CD4-positive, alpha-beta T cell (primary cell): ENCODE data around the gene LCMT1. TPM values are rescaled to one million over a fixed set of nuclear protein-coding genes. Genes with fewer than 3 reads are reported as not detected.

Experiments used
- ATAC-seq: fragments of 200-7000 bp; cut with Tn5 transposase; one replicate; pipeline ENCODE4 v1.10.0; 2022; ENCODE audit warnings: mild to moderate bottlenecking; ENCODE audit not compliant: poor library complexity
- CTCF ChIA-PET: fragments of 350-600 bp; sonication (Branson Sonifier 250); formaldehyde crosslinking; loops from one replicate; lab custom pipeline; 2021; ENCODE audit warnings: antibody characterized with exemption, inconsistent platforms; lab: Charles Lee
- POLR2A ChIA-PET: fragments of 350-600 bp; sonication (Branson Sonifier 250); formaldehyde crosslinking; loops from one replicate; lab custom pipeline; 2021; ENCODE audit warnings: antibody characterized with exemption, inconsistent platforms; lab: Charles Lee
- DNase-seq, 14 experiments: peaks; one replicate each; pipeline ENCODE4 v3.0.0-alpha.2; 2013 to 2020; ENCODE audit warnings: mixed read lengths in 2 of 14
- H3K27ac ChIP-seq, 2 donors: one replicate each; pipeline versions ENCODE4 v1.5.1 to v1.7.0; 2013; ENCODE audit warnings: low read length in 2 of 2, low read depth in 1 of 2, mild to moderate bottlenecking in 1 of 2
- H3K27me3 ChIP-seq, 2 experiments: 1 replicate in 1 of 2; 2 replicates in 1 of 2; pipeline versions ENCODE4 v1.6.1 to v1.7.0; 2013; ENCODE audit warnings: low read length in 2 of 2, control low read depth in 1 of 2, mild to moderate bottlenecking in 1 of 2, moderate library complexity in 1 of 2; ENCODE audit not compliant: insufficient read depth in 2 of 2, control insufficient read depth in 1 of 2
- H3K36me3 ChIP-seq: one replicate; pipeline ENCODE4 v1.6.1; 2013; ENCODE audit warnings: low read length, control low read depth; ENCODE audit not compliant: insufficient read depth
- H3K4me1 ChIP-seq: one replicate; pipeline ENCODE4 v1.6.1; 2013; ENCODE audit warnings: low read length, control low read depth; ENCODE audit not compliant: insufficient read depth
- H3K4me3 ChIP-seq: one replicate; pipeline ENCODE4 v1.5.1; 2013; ENCODE audit warnings: mild to moderate bottlenecking, low read length, moderate library complexity
- H3K9me3 ChIP-seq, 2 experiments: 1 replicate in 1 of 2; 2 replicates in 1 of 2; pipeline versions ENCODE4 v1.6.1 to v1.7.0; 2013; ENCODE audit warnings: low read length in 2 of 2, mild to moderate bottlenecking in 2 of 2, control low read depth in 1 of 2, moderate library complexity in 1 of 2; ENCODE audit not compliant: control insufficient read depth in 1 of 2, insufficient read depth in 1 of 2
- H3K27ac Mint-ChIP-seq: one replicate; pipeline ENCODE4 v1.8.0; 2020; ENCODE audit warnings: mixed read lengths
- H3K27me3 Mint-ChIP-seq: one replicate; pipeline ENCODE4 v1.8.0; 2021; ENCODE audit warnings: mixed read lengths
- H3K36me3 Mint-ChIP-seq: one replicate; pipeline ENCODE4 v1.8.0; 2021; ENCODE audit warnings: low read depth, mixed read lengths
- H3K4me1 Mint-ChIP-seq: one replicate; pipeline ENCODE4 v1.8.0; 2021; ENCODE audit warnings: low read depth, mixed read lengths
- H3K4me3 Mint-ChIP-seq: one replicate; pipeline ENCODE4 v1.8.0; 2020; ENCODE audit warnings: mild to moderate bottlenecking, mixed read lengths
- H3K9me3 Mint-ChIP-seq: one replicate; pipeline ENCODE4 v1.8.0; 2020; ENCODE audit warnings: mixed read lengths
- CTCF ChIP-seq: fragments of 200-600 bp; IDR thresholded peaks from one replicate; pipeline ENCODE4 v1.8.0; 2022; ENCODE audit warnings: antibody characterized with exemption, mild to moderate bottlenecking
- intact Hi-C, 2 experiments: fragments of 100-400 bp; cut with DNase I in 1 of 2; cut with micrococcal nuclease in 1 of 2; formaldehyde crosslinking; loops; one replicate each; pipeline versions ENCODE4 v1.15.1 to v1.9.0; 2023 to 2025; cut with DNase I, micrococcal nuclease
- total RNA-seq, 174 experiments: library from RNA in 2 of 174; stranded (reverse) in 2 of 174; gene quantifications; one replicate each; pipeline ENCODE4 v1.2.3 and lab custom pipeline; 2021 to 2026

The LCMT1 gene
- total RNA-seq, 2 experiments from 2014 or later, result 22.5 to 28.2 TPM

- Mint-ChIP-seq H3K36me3 (peaks cover 11% of the 10 kb centered on the region), H3K9me3 (no peaks in the 10 kb centered on the region), H3K4me3 (peak overlapping the region; percentile 98), H3K4me1 (peaks cover 48% of the 10 kb centered on the region), H3K27ac (peak overlapping the region; percentile 91), H3K27me3 (no peaks in the 10 kb centered on the region)
- DNase-seq (no peak), ATAC-seq (no peak)
- intact Hi-C loops, result loop anchor here in 1 of 2 experiments (2.0 to 10.0 kb wide), 2 partner anchors 53 to 153 kb away; no protein-coding TSS in a partner anchor
- peak overlapping the region; percentile 84 for H3K4me3 ChIP-seq
- H3K4me1 ChIP-seq, result peaks cover 34% of the 10 kb centered on the region
- H3K36me3 ChIP-seq, result no peaks in the 10 kb centered on the region
- CTCF ChIA-PET, result interaction anchor here (1.0 to 2.0 kb wide), 2 partner anchors 56 to 98 kb away, joined by 3 to 7 read pairs; no protein-coding TSS in a partner anchor
- H3K27ac ChIP-seq, result peak overlapping the region; percentile 29 to 77
- H3K27me3 ChIP-seq, result no peaks in the 10 kb centered on the region
- POLR2A ChIA-PET, result interaction anchor here (0.9 to 7.0 kb wide), 10 partner anchors 11 to 377 kb away, joined by 3 to 68 read pairs (median 6); partner anchors contain the start of gene ARHGAP17
- TF ChIP-seq CTCF, result no peak
- H3K9me3 ChIP-seq, result no peaks in the 10 kb centered on the region
Observed at GRCh38 chr16:25107466-25107792, 4.1 kb upstream of the LCMT1 start.

GRCh38 chr16:25108054-25108453, 3.5 kb upstream of the LCMT1 start:
- ChIA-PET CTCF (interaction anchor here (2.0 kb wide), 1 partner anchor 56 kb away, joined by 7 read pairs; no protein-coding TSS in a partner anchor), POLR2A (interaction anchor here (0.5 to 7.0 kb wide), 10 partner anchors 10 to 378 kb away, joined by 3 to 68 read pairs (median 5); partner anchors contain the start of gene ARHGAP17)
- H3K27me3 Mint-ChIP-seq, result no peaks in the 10 kb centered on the region
- H3K36me3 ChIP-seq, result no peaks in the 10 kb centered on the region
- DNase-seq, result peak; percentile 19 to 73 (median 46)
- H3K9me3 Mint-ChIP-seq, result no peaks in the 10 kb centered on the region
- peak overlapping the region in 1 of 2 donors; percentile 16 for H3K27ac ChIP-seq
- H3K9me3 ChIP-seq, result no peaks in the 10 kb centered on the region
- peak overlapping the region; percentile 91 for H3K27ac Mint-ChIP-seq
- H3K4me3 ChIP-seq, result no peak overlapping the region
- H3K36me3 Mint-ChIP-seq, result peaks cover 11% of the 10 kb centered on the region
- H3K27me3 ChIP-seq, result no peaks in the 10 kb centered on the region
- peak; percentile 39 for TF ChIP-seq CTCF
- H3K4me1 ChIP-seq, result peaks cover 37% of the 10 kb centered on the region
- peaks cover 52% of the 10 kb centered on the region for H3K4me1 Mint-ChIP-seq
- ATAC-seq, result no peak
- H3K4me3 Mint-ChIP-seq, result peak overlapping the region; percentile 98
- intact Hi-C loops, result loop anchor here in 1 of 2 experiments (10.0 kb wide), 1 partner anchor 153 kb away; no protein-coding TSS in a partner anchor

- Mint-ChIP-seq H3K4me3 (peak overlapping the region; percentile 67), H3K9me3 (no peaks in the 10 kb centered on the region), H3K27me3 (no peaks in the 10 kb centered on the region), H3K27ac (no peak overlapping the region), H3K36me3 (peaks cover 17% of the 10 kb centered on the region), H3K4me1 (peaks cover 65% of the 10 kb centered on the region)
- intact Hi-C loops, result loop anchor here (2.0 to 10.0 kb wide), 6 partner anchors 49 to 567 kb away; partner anchors contain the start of genes ARHGAP17 (in 2 of the 2) and ZKSCAN2 (in 1 of the 2)
- no peak for TF ChIP-seq CTCF
- Histone ChIP-seq H3K4me3 (no peak overlapping the region), H3K27me3 (no peaks in the 10 kb centered on the region), H3K9me3 (no peaks in the 10 kb centered on the region), H3K27ac (no peak overlapping the region), H3K36me3 (peaks cover under 1% of the 10 kb centered on the region), H3K4me1 (peaks cover 37% of the 10 kb centered on the region)
- ChIA-PET CTCF (no interaction called here), POLR2A (interaction anchor here (1.0 to 7.0 kb wide), 6 partner anchors 37 to 96 kb away, joined by 3 to 68 read pairs (median 21); partner anchors contain the start of gene ARHGAP17)
- peak in 2 of 14 experiments; percentile 41 to 45 for DNase-seq
- ATAC-seq, result no peak
Observed at GRCh38 chr16:25109643-25110042, 1.9 kb upstream of the LCMT1 start.
